Vagina (tissue), 2 donors: ENCODE results near the gene ETV3.

ENCODE experiments used
- POLR2A ChIP-seq, 2 donors: fragments of 450-650 bp; IDR thresholded peaks; one replicate each; pipeline ENCODE4 v1.6.1; 2017; ENCODE audit warnings: antibody characterized with exemption in 2 of 2, mild to moderate bottlenecking in 2 of 2, moderate library complexity in 2 of 2
- POLR2AphosphoS5 ChIP-seq, 2 donors: sonication (generic); formaldehyde crosslinking; IDR thresholded peaks; one replicate each; pipeline ENCODE4 v1.9.0; 2017; ENCODE audit warnings: antibody characterized with exemption in 2 of 2, mild to moderate bottlenecking in 2 of 2, low read depth in 1 of 2; ENCODE audit not compliant: insufficient read depth in 1 of 2
- TF ChIP-seq, protein P1 (sequence below), 3 experiments: fragments of 450-650 bp in 2 of 3; fragments of 200-600 bp in 1 of 3; sonication (generic) in 1 of 3; IDR thresholded peaks; one replicate each; pipeline ENCODE4 v1.5.1; 2017 to 2019; ENCODE audit warnings: antibody characterized with exemption in 3 of 3, mild to moderate bottlenecking in 2 of 3, moderate library complexity in 2 of 3

DNA sequence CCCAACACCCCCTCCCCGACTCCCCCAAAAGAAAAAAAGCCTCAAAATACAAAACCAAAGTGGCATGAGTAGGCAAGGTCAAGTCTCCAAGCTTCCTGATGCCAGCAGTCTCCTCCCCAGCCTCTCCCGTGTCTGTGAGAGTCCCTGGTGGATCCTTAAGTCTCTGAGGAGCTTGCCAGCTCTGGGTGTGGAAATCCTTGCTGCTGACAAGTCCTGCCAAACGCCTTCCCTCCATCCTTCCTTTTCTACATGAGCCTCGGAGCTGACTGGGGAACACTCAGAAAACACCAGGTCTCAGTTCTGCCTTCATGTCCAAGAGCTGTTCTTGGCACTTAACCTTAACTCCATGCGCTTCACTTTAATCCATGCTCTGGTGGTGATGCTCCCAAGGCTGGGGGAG lies 34.9 kb downstream of the ETV3 start:
- TF ChIP-seq, protein P1, sequence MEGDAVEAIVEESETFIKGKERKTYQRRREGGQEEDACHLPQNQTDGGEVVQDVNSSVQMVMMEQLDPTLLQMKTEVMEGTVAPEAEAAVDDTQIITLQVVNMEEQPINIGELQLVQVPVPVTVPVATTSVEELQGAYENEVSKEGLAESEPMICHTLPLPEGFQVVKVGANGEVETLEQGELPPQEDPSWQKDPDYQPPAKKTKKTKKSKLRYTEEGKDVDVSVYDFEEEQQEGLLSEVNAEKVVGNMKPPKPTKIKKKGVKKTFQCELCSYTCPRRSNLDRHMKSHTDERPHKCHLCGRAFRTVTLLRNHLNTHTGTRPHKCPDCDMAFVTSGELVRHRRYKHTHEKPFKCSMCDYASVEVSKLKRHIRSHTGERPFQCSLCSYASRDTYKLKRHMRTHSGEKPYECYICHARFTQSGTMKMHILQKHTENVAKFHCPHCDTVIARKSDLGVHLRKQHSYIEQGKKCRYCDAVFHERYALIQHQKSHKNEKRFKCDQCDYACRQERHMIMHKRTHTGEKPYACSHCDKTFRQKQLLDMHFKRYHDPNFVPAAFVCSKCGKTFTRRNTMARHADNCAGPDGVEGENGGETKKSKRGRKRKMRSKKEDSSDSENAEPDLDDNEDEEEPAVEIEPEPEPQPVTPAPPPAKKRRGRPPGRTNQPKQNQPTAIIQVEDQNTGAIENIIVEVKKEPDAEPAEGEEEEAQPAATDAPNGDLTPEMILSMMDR (IDR thresholded peaks at IDR 0.05): no peak
- TF ChIP-seq POLR2AphosphoS5 (IDR thresholded peaks at IDR 0.05; ENCODE audit: insufficient read depth in 1 of 2, low read depth in 1 of 2) (no peak), POLR2A (IDR thresholded peaks at IDR 0.05) (no peak)
